Lung (tissue), 12 donors: ENCODE data around the gene SMAGP. TPM values are rescaled to one million over a fixed set of nuclear protein-coding genes. Genes with fewer than 3 reads are reported as not detected.
"Not testable (repeated sequence)": the region's sequence is repeated elsewhere in the genome, so short reads cannot be mapped to it uniquely, and the experiment has no call there.

Experiments used
- ATAC-seq: fragments of 200-7000 bp; cut with Tn5 transposase; one replicate; pipeline ENCODE4 v1.9.1; 2020; ENCODE audit warnings: moderate number of reproducible peaks; ENCODE audit not compliant: insufficient read depth, low FRiP score
- DNase-seq, 3 donors: peaks; one replicate each; pipeline ENCODE4 v3.0.0-alpha.2; 2013 to 2017
- H3K27ac ChIP-seq, 2 donors: one replicate each; pipeline ENCODE4 v1.5.1; 2013; ENCODE audit warnings: mild to moderate bottlenecking in 2 of 2, moderate library complexity in 2 of 2, control low read depth in 1 of 2, inconsistent platforms in 1 of 2, low read depth in 1 of 2, low read length in 1 of 2
- H3K27me3 ChIP-seq, 3 donors: one replicate each; pipeline ENCODE4 v1.5.1; 2013; ENCODE audit warnings: low read length in 2 of 3; ENCODE audit not compliant: control insufficient read depth in 3 of 3, insufficient read depth in 3 of 3
- H3K36me3 ChIP-seq, 4 donors: one replicate each; pipeline ENCODE4 v1.5.1; 2013; ENCODE audit warnings: low read length in 4 of 4, mild to moderate bottlenecking in 1 of 4, moderate library complexity in 1 of 4; ENCODE audit not compliant: control insufficient read depth in 4 of 4, insufficient read depth in 4 of 4
- H3K4me1 ChIP-seq, 5 donors: one replicate each; pipeline ENCODE4 v1.5.1; 2013; ENCODE audit warnings: low read length in 5 of 5, mild to moderate bottlenecking in 2 of 5, moderate library complexity in 1 of 5; ENCODE audit not compliant: control insufficient read depth in 5 of 5, insufficient read depth in 5 of 5
- H3K4me3 ChIP-seq: one replicate; pipeline ENCODE4 v1.5.1; 2013; ENCODE audit warnings: mild to moderate bottlenecking, control low read depth, moderate library complexity
- H3K9ac ChIP-seq, 2 donors: one replicate each; pipeline ENCODE4 v1.5.1; 2013; ENCODE audit warnings: low read length in 2 of 2, control low read depth in 1 of 2; ENCODE audit not compliant: insufficient read depth in 1 of 2
- H3K9me3 ChIP-seq, 4 donors: one replicate each; pipeline ENCODE4 v1.5.1; 2013; ENCODE audit warnings: low read length in 3 of 4, mild to moderate bottlenecking in 1 of 4, moderate library complexity in 1 of 4; ENCODE audit not compliant: control insufficient read depth in 4 of 4, insufficient read depth in 3 of 4
- CTCF ChIP-seq: IDR thresholded peaks from 2 replicates; pipeline ENCODE4 v1.5.1; 2012; ENCODE audit warnings: mild to moderate bottlenecking; ENCODE audit errors: control extremely low read depth, extremely low read depth
- WGBS, 2 donors: extraction: QIAGEN DNeasy Blood & Tissue Kit; methylation state at CpG; one replicate each; pipeline ENCODE4 v1.1.7; 2013; 5-methylcytosine and 5-hydroxymethylcytosine counted together
- polyA plus RNA-seq, 2 donors: library from polyadenylated mRNA; stranded (reverse); fragments of 200-250 nt; gene quantifications; one replicate each; pipeline ENCODE4 v1.2.1, GENCODE V29; 2013
- total RNA-seq, 2 donors: library from RNA; depleted of rRNA in 1 of 2; stranded (reverse); fragments of >200 nt in 1 of 2; gene quantifications; one replicate each; pipeline ENCODE4 v1.2.1, GENCODE V29; 2014 to 2021
- donor health status: control.
- donor health status: control.
- donor health status: Bipolar disorder and iron deficiency.
- donor health status: healthy.
- donor health status: DM: yes; HTN: yes; CAD: no.

The SMAGP gene
- total and polyA plus RNA-seq, 4 donors = 9.7 to 26.0 (median 17.2) TPM

- no peak for ATAC-seq
- TF ChIP-seq CTCF = no peak
- 88 to 96% methylated on average over 1 of the region's 1 CpG for WGBS, 2 donors
- no peak overlapping the region for H3K27ac ChIP-seq
- H3K36me3 ChIP-seq = no peaks in the 10 kb centered on the region
- H3K9ac ChIP-seq = no peak overlapping the region
- no peak for DNase-seq
- H3K9me3 ChIP-seq = no peaks in the 10 kb centered on the region
- H3K4me3 ChIP-seq = no peak overlapping the region
- H3K4me1 ChIP-seq = no peaks in the 10 kb centered on the region
- no peaks in the 10 kb centered on the region for H3K27me3 ChIP-seq
These were observed 41.2 kb upstream of the SMAGP start for GRCh38 chr12:51311389-51311788.

DNA sequence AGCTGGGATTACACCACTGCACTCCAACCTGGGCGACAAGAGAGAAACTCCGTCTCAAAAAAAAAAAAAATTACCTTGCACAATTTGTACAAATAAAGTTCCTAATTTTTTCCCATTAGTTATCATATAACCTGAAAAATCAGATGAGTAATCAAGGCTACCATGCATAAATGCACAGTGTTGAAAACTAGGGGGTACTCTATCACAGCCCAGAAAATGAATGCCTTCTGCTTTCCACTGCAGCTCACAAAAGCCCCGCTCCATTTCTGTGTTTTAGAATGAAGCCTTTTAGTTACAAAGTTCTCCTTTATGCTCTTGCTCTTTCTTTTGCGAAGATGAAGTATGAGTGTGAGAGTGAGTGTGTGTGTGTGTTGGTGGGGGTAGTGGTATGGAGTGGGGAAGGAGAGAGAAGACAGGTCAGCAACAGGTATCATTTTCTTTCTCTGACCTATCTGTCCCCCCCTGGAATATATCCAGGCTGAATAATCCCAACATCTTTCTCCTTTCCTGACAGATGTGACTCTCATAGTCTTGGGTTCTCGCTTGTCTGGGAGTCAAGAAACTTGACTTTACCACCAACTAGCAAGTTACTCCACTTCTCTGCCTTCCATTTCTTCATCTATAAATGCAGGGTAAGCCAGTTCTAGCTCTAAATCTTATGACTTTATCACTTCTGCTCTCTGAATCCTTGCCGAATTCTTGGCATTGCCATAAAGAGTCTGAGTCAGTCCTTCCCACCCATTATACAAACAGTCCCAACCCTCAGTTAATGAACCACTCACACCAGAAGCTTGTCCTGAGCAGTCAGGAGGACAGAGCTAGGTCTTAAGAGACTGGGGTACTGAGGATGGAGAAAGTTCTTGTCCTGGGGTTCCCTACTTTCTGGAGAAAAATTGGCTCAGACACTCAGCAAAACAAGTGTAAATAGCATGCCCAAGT lies 37.7 kb upstream of the SMAGP start:
- DNase-seq (peak in 1 of 3 donors; percentile 12), ATAC-seq (peak; percentile 87)
- Histone ChIP-seq H3K27ac (no peak overlapping the region), H3K27me3 (no peaks in the 10 kb centered on the region), H3K9ac (no peak overlapping the region), H3K9me3 (no peaks in the 10 kb centered on the region), H3K36me3 (no peaks in the 10 kb centered on the region), H3K4me3 (no peak overlapping the region), H3K4me1 (no peaks in the 10 kb centered on the region)
- no peak for TF ChIP-seq CTCF
- 60 to 66% methylated on average over 6 of the region's 6 CpGs for WGBS, 2 donors

DNA sequence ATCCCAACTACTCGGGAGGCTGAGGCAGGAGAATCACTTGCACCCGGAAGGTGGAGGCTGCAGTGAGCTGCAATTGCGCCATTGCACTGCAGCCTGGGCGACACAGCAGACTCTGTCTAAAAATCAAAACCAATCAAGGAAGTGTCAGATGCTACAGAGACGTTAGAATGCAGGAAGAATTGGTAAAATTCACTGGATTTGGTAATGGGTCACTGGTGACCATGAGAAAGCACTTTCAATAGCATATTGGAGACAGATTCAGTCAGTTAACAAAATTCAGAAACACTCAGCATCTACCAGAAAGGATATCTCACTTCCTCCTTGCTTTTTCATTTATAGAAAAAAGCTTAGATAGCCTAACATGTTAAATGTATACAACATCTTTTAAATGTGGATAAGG lies 36.3 kb upstream of the SMAGP start:
- no peaks in the 10 kb centered on the region for H3K36me3 ChIP-seq
- no peaks in the 10 kb centered on the region for H3K9me3 ChIP-seq
- ATAC-seq = no peak
- no peak overlapping the region for H3K4me3 ChIP-seq
- TF ChIP-seq CTCF = no peak
- no peak for DNase-seq
- no peaks in the 10 kb centered on the region for H3K4me1 ChIP-seq
- H3K27ac ChIP-seq = no peak overlapping the region
- no peak overlapping the region for H3K9ac ChIP-seq
- no peaks in the 10 kb centered on the region for H3K27me3 ChIP-seq
- WGBS, 2 donors = 54 to 84% methylated on average over 5 of the region's 5 CpGs

GRCh38 chr12:51300768-51301167 lies 30.6 kb upstream of the SMAGP start:
- H3K9me3 ChIP-seq, H3K9ac ChIP-seq, H3K4me3 ChIP-seq, H3K27me3 ChIP-seq, DNase-seq, H3K4me1 ChIP-seq, H3K36me3 ChIP-seq, ATAC-seq, H3K27ac ChIP-seq: not testable (repeated sequence)
- 90 to 93% methylated on average over 10 of the region's 10 CpGs for WGBS, 2 donors
